ENCODE data around the gene OGFOD2.
A peak's percentile ranks its signal among the peaks of the same experiment; 100 is the strongest.
"Not testable (repeated sequence)": the region's sequence is repeated elsewhere in the genome, so short reads cannot be mapped to it uniquely, and the experiment has no call there.

OGFOD2 gene

DNA sequence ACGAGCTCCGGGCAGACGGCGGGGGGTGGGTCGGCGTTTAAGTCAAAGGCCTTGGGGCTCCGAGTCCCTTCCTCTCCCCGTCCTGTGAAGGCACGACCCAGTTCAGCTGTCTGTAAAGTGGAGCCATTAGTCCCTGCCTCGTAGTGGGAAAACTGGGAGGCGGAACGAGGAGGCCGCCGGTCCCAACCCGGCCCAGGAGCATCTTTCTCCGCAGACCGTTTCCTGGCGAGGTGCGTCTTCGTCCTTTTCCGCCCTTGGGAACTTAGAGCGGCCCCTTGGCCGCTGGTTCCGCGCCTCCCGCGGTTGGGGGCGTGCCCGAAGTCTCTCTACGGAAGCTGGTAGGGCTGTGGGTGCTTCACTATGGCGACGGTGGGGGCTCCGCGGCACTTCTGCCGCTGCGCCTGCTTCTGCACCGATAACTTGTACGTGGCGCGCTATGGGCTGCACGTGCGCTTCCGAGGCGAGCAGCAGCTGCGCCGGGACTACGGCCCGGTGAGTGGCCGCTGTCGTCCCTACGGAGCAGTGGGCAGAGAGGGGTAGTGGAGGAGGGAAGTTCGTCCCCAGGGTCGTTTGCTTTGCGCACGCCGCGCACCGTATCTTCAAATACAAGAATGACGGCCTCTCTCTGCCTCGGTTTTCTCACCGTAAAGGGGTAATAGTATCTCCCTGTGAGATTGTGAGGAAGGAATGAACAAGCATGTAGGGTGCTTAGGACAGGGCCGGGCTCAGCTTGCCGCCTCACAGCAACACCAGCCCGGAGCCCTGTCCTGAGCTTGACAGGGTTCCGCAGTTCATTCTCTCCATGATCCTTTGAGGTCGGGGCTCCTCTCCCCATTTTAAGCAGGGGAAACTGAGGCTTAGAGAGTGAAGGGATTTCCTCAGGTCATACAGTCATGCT, at the start of gene OGFOD2:
OGFOD2 (plus strand) TSS at position 353 of the 898 bp plus-strand sequence; CDS start at position 361, 8 bp downstream.
- peak; percentile 93 for DNase-seq

DNA sequence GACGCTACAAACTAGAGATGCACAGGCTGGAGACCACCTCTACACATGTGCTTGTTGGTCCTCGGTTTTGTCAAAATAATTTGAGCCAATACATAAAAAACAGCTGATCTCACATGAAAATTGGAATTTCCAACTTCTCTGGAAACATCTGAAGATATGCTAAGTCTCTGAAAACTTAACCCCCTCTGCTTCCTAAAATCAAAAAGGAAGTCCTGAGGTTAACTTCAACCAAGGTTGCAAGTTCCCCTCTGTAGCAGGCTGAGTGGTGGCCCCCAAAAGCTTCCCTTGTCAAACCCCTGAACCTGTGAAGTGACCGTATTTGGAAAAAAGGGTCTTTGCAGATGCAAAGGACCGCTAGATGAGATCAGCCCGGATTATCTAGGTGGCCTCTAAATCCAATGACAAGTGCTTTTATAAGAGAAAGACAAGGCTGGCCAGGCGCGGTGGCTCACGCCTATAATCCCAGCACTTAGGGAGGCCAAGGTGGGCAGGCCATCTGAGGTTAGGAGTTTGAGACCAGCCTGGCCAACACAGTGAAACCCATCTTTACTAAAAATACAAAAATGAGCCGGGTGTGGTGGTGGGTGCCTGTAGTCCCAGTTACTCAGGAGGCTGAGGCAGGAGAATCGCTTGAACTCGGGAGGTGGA, 47.2 kb upstream of the OGFOD2 start:
- DNase-seq = no peak

DNA sequence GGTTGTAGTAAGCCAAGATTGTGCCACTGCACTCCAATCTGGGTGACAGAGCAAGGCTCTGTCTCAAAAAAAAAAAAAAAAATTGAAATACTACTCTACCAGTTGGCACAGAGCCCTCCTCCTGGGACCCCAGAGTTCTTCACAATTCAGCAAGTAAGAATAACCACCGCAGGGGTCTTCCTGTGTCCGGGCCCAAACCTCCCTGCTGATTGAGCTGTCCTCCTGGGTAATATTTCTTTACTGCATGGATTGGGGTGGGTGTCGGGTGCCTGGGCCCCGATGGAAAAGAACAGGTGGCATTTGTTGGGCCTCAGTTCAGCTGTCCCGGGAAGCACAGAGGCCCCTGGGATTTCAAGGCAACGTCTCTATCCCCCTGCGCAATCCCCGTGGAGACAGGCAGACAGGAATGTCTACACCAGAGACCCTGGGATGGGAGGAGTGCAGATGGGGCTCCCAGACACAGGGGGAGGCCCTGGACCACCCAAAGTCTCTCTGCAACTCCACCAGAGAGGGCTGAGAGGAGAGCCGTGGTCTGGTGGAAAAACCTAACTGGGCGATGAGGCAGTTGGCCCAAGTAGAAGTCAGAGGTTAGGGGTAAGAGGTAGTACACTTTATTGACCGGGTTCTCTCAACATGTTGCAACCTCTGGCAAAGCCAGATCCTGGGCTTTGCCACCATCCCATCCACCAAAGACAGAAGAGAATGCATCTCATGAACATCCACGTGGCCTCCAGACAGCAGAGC, 46.5 kb upstream of the OGFOD2 start:
- no peak for DNase-seq

- no peak for DNase-seq
Observed at GRCh38 chr12:122929148-122929538, 45.9 kb upstream of the OGFOD2 start.

DNA sequence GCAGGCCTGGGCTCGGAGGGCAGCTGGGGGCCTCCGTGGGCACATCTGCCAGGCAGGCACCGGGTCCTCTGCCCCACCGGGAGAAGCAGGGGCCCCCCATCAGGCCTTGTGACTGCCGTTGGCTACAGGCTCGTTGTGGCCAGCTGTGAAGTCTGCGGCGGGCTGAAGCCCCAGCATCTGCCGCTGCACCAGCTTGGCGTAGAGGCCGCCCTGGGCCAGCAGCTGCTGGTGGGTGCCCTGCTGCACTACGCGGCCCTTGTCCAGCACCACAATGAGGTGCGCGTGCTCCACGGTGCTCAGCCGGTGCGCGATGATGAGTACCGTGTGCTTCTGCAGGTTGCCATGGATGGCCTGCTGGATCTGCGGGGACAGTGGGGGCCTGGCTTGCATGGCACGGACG, 45.2 kb upstream of the OGFOD2 start:
- no peak for DNase-seq

DNA sequence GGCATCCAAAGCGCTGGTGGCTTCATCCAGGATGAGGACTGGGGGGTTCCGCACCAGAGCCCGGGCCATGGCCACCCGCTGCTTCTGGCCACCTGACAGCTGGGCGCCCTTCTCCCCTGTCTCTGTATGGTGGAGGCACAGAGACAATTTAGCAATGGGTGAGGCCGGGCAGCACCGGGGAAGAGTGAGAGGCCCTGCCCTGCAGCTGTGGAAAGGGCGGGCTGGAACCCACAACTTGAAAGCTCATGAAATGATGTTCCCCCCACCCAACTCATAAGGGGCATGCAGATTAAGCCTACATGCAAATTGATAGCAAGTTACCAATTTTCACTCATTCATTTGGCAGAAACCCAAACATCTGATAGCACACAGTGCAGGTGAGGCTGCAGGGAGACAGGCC, 42.8 kb upstream of the OGFOD2 start:
- DNase-seq = no peak

- no peak for DNase-seq
Observed at GRCh38 chr12:122934722-122935121, 40.3 kb upstream of the OGFOD2 start.

DNA sequence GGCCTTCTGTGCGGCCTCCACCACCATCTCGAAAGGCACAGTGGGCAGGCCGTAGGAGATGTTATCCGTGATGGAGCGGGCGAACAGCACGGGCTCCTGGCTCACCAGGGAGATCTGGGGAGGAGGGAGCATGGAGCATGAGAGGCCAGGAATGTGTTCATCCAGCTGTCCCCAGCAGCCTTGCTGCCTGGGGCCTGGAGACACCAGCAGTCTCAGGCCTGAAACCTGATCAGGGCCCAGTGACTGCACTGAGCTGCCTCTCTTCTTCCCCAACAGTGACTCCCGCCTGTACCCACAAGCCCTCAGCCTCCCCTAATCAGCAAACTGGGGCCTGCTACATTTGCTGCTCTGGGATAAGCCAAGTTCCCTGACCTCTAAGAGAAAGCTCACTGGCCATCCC, 39.7 kb upstream of the OGFOD2 start:
- DNase-seq = no peak

- DNase-seq = no peak
Observed at GRCh38 chr12:122937622-122938091, 37.4 kb upstream of the OGFOD2 start.

GRCh38 chr12:122939125-122939524, 35.9 kb upstream of the OGFOD2 start:
- no peak for DNase-seq

DNA sequence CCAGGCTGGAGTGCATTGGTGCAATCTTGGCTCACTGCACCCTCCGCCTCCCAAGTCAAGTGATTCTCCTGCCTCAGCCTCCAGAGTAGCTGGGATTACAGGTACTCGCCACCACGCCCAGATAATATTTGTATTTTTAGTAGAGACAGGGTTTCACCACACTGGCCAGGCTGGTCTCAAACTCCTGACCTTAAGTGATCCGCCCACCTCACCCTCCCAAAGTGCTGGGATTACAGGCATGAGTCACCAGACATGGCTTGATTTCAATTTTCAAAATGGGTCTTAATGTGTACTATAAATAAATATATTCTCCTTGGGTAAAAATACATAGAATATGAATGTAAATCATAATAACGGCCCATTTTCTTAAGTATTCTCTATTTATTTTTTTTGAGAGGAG, 33.7 kb upstream of the OGFOD2 start:
- DNase-seq = not testable (repeated sequence)

DNA sequence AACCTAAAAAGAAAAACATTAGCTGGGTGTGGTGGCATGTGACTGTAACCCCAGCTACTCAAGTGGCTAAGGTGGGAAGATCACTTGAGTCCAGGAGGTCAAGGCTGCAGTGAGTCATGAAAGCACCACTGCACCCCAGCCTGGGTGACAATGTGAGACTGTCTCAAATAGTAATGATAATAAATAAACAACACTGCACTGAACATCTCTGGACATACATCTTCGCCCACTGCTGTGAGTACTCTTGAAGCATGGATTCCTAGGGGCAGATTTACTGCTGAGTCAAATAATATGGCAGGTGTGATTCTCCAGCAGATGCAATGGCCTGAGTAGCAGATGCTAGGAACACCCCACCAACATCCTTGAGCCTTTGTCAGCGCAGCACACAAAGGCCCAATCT, 32.4 kb upstream of the OGFOD2 start:
- no peak for DNase-seq

DNA sequence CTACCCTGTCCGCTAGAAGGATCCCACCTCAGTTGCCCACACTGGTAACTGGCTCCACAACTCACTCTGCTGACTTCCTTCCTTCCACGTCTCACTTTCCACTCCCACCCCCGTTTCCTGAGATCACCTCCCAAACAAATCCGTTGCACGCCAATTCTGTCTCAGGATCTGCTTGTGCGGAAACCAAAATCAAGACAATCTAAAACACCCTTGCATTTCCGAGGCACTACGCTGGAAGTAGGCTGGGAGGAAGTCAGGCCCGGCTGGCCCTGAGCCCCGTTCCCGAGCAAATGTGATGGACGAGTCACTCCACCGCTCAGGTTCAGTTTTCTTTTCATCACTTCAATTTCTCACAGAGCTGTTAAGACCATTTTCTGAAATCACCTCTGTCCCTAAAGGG, 31.8 kb upstream of the OGFOD2 start:
- no peak for DNase-seq

DNA sequence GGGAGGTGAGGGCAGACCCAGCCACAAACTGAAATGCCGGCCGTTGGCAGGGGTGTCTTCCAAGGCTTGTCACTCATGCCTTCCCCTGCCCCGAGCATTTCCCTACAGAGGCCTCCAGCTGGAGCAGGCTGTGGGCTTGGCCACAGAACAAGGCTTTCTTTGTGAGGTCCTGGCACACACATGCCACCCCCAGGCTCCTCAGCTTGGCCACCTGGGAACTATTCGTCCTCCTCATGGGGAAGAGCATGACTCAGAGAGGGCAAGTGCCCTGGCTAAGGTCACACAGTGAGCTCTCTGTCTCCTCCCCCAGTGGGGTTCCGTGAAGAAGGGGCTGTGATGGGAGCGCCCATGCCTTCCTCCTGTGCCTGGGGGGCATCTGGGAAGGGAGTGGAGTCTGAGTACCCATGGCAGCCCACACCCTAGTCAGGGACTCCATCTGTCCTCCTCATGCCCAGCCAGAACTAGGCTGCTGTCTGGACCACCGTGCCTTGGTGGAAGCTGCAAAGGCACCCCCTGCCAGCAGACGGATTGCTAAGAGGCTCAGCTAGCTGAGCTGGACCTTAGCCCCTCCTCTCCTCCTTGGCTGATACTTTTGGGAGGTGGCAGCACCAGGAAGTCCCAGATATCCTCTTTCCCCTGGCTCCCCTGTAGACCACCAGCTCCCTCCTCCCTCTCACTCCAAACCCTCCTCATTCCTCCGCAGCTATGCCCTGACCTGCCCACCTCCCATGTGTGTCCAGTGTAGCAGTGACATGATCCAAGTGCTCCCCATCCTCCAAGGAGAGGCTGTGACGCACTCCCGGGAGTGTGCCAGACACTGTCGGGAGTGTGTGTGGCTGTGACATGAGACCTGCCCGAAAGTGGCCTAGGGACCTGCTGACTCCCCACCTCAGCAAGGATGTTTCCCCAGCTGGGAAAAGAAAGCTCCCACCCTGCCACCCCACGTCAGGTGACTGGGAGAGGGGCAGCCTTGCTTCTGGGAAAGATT, 30.1 kb upstream of the OGFOD2 start:
- DNase-seq = no peak

GRCh38 chr12:122946690-122947341, 28.2 kb upstream of the OGFOD2 start:
- peak; percentile 65 for DNase-seq

DNA sequence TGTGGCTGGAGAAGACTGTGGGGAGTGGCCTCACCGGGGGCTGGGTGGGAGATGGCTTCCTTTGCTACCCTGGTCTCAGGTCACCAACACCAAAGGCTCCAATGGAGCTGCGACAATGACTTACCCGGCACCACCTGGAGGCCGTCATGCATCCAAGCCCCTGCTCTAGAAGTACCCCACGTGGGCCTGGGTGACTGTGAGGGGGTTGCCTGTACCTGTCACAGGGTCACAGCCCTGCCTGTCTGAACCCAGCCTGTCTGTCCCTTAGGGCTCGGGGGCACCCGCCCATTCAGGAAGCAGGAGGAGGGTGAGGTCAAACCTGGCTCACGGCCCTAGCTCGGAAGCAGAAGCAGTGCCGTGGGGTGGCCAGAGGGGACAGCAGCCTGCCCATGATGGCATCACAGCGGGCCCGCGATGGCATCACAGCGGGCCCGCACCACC, 27.7 kb upstream of the OGFOD2 start:
- no peak for DNase-seq

- DNase-seq = no peak
Observed at GRCh38 chr12:122948605-122949004, 26.4 kb upstream of the OGFOD2 start.

GRCh38 chr12:122949405-122949804, 25.6 kb upstream of the OGFOD2 start:
- DNase-seq = no peak

DNA sequence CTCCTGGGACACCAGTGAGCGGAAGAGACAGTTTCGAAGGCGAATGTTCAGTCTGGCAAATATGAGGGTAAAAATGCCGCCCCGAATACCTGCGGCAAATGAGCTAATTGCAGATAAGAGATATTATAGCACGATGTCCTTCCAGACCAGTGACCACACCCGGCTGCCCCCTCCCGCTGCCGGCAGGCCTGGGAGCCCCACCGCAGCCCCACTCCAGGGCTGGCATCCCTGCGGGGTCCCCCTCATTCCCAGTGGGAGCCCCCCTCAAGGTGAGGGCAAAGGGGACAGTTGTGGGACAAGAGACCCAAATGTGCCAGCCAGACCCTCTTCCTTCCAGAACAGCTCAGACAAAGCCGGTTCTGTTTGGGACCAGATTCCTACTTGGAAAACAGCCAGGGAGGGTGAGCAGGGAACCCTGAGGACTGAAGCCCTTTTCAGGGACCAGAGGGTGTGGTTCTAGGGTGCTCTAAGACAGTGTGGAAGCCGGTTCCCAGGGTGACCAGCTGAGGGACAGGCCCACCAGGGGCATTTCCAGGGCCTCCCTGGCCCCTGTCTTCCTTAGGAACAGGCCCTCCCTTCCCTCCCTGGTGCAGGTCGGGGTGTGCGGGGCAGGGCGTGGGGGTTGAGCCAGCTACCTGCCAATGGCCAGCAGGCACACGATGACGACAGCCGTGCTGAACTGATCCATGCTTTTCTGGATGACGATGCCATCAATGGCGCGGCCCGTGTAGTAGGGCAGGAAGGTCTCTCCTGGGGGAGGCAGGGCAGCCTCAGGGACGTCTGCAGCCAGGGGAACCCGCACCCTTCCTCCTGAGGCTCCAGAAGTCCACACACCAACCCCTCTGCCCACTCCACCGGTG, 25.0 kb upstream of the OGFOD2 start:
- DNase-seq = no peak

GRCh38 chr12:122951406-122951805, 23.6 kb upstream of the OGFOD2 start:
- DNase-seq = no peak
